Fibroblast of lung (primary cell): ENCODE data around the gene FTO.

Experiments
- EZH2 ChIP-seq: IDR thresholded peaks from 2 replicates; pipeline ENCODE4 v1.5.1; 2012; ENCODE audit warnings: low read length, control low read depth, mild to moderate bottlenecking; ENCODE audit errors: missing control alignments
- TF ChIP-seq, protein P1 (sequence below), 2 donors: IDR thresholded peaks in 1 of 2; conservative IDR thresholded peaks in 1 of 2; 1 replicate in 1 of 2; 2 replicates in 1 of 2; pipeline ENCODE4 v1.5.1; 2011 to 2012; ENCODE audit warnings: low read length in 2 of 2, control low read depth in 1 of 2, inconsistent platforms in 1 of 2, low read depth in 1 of 2, mild to moderate bottlenecking in 1 of 2

DNA sequence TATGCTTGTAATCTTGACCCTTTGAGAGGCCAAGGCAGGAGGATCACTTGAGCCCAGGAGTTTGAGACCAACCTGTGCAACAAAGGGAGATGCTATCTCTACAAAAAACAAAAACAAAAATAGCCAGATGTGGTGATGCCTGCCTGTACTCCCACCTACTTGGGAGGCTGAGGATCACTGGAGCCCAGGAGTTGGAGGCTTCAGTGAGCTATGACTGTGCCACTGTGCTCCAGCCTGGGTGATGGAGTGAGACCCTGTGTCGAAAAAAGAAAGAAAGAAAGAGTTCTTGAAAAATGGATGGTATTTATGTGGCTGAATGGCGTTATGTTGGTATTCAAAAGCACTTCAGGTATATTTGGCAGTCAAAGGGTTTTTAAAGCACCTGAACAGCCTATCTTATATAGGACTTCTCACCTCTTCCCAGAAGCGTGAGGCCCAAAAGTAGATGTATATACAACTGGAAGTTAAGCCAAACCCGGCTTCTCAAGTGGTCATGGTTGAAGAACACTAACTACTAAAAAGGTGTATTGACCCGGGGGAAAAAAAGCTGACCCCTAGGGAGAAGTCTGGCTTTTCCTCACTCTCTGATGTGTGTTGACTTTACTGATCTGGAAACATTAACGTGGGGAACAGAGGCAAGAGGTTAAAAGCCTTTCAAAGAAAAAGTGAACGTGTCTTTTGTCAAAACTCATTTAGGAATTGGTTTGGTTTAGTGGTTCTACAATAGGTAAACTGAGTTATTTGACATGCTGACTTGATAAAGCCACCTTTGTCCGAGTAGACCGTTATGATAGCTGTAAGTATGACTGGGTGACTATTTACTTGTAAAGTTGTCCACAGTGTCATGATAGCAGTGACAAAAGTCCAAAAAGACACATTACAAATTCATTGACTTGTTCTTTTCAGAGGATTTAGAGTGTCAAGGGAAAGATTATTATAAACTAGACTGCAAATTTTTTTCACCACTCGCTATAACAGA is 399.2 kb downstream of the FTO start:
- TF ChIP-seq, protein P1, sequence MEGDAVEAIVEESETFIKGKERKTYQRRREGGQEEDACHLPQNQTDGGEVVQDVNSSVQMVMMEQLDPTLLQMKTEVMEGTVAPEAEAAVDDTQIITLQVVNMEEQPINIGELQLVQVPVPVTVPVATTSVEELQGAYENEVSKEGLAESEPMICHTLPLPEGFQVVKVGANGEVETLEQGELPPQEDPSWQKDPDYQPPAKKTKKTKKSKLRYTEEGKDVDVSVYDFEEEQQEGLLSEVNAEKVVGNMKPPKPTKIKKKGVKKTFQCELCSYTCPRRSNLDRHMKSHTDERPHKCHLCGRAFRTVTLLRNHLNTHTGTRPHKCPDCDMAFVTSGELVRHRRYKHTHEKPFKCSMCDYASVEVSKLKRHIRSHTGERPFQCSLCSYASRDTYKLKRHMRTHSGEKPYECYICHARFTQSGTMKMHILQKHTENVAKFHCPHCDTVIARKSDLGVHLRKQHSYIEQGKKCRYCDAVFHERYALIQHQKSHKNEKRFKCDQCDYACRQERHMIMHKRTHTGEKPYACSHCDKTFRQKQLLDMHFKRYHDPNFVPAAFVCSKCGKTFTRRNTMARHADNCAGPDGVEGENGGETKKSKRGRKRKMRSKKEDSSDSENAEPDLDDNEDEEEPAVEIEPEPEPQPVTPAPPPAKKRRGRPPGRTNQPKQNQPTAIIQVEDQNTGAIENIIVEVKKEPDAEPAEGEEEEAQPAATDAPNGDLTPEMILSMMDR (conservative IDR thresholded peaks at IDR 0.05 in 1 of 2, IDR thresholded peaks at IDR 0.05 in 1 of 2; ENCODE audit: low read depth in 1 of 2, low read length in 2 of 2): no peak
- TF ChIP-seq EZH2: no peak
